OCI-LY7 (cell line): ENCODE data around the gene IL1RAPL2. TPM values are rescaled to one million over a fixed set of nuclear protein-coding genes. Genes with fewer than 3 reads are reported as not detected.

Source experiments
- BruUV-seq: library from RNA; stranded (reverse); fragments of 400-500 nt; replicated peaks from 2 replicates; lab custom pipeline; 2021; lab: Mats Ljungman, UMichigan
- CTCF ChIA-PET: fragments of 300-600 bp; sonication (Branson Sonifier 250); formaldehyde crosslinking; loops from one replicate; lab custom pipeline; 2022; ENCODE audit warnings: antibody characterized with exemption; ENCODE audit not compliant: unreplicated experiment; lab: Charles Lee
- POLR2A ChIA-PET: fragments of 300-600 bp; sonication (Branson Sonifier 250); formaldehyde crosslinking; loops from one replicate; lab custom pipeline; 2022; ENCODE audit warnings: antibody characterized with exemption; lab: Charles Lee
- DNase-seq: peaks from one replicate; pipeline ENCODE4 v3.0.0-alpha.2; 2015; ENCODE audit warnings: low spot score
- H2AFZ ChIP-seq: fragments of 200-600 bp; sonication (generic), shearing (Covaris generic); 2 replicates; pipeline ENCODE4 v1.6.1; 2014; ENCODE audit warnings: mild to moderate bottlenecking, antibody characterized with exemption, low read length, moderate library complexity
- H3K27ac ChIP-seq: fragments of 200-600 bp; sonication (generic); 2 replicates; pipeline ENCODE4 v1.5.1; 2014; ENCODE audit warnings: mixed run types, low read depth, mild to moderate bottlenecking, moderate library complexity, low read length, inconsistent platforms; ENCODE audit not compliant: poor library complexity, severe bottlenecking
- H3K36me3 ChIP-seq: fragments of 200-600 bp; sonication (generic); 2 replicates; pipeline ENCODE4 v1.6.1; 2014; ENCODE audit warnings: mild to moderate bottlenecking, antibody characterized with exemption, low read length, moderate library complexity, mixed read lengths; ENCODE audit not compliant: insufficient read depth
- H3K4me1 ChIP-seq: fragments of 200-600 bp; sonication (generic); 2 replicates; pipeline ENCODE4 v1.5.1; 2014; ENCODE audit warnings: mild to moderate bottlenecking, low read length; ENCODE audit not compliant: insufficient read depth, poor library complexity, severe bottlenecking
- H3K4me2 ChIP-seq: fragments of 200-600 bp; sonication (generic); 2 replicates; pipeline ENCODE4 v1.6.1; 2014; ENCODE audit warnings: mild to moderate bottlenecking, low read length
- H3K4me3 ChIP-seq: fragments of 200-600 bp; sonication (generic); 2 replicates; pipeline ENCODE4 v1.5.1; 2014; ENCODE audit warnings: mild to moderate bottlenecking, low read depth, low read length; ENCODE audit not compliant: poor library complexity, severe bottlenecking
- H3K79me2 ChIP-seq: fragments of 200-600 bp; sonication (generic); 2 replicates; pipeline ENCODE4 v1.6.1; 2016; ENCODE audit warnings: low read depth, mild to moderate bottlenecking, low read length, moderate library complexity, mixed read lengths; ENCODE audit not compliant: insufficient read depth
- H3K9me2 ChIP-seq: fragments of 200-600 bp; sonication (generic); 2 replicates; pipeline ENCODE4 v1.6.1; 2016; ENCODE audit warnings: mild to moderate bottlenecking, low read length, mixed read lengths; ENCODE audit not compliant: insufficient read depth
- H3K9me3 ChIP-seq: fragments of 200-600 bp; sonication (generic); 2 replicates; pipeline ENCODE4 v1.6.1; 2014; ENCODE audit warnings: mild to moderate bottlenecking, mixed run types, low read length, mixed read lengths
- H4K20me1 ChIP-seq: fragments of 200-600 bp; sonication (generic); 2 replicates; pipeline ENCODE4 v1.6.1; 2014; ENCODE audit warnings: mild to moderate bottlenecking, antibody characterized with exemption, low read length, moderate library complexity, mixed read lengths; ENCODE audit not compliant: insufficient read depth
- EZH2phosphoT487 ChIP-seq: fragments of 200-600 bp; sonication (generic); IDR thresholded peaks from 2 replicates; pipeline ENCODE4 v1.6.1; 2018; ENCODE audit warnings: low read depth, borderline replicate concordance, mild to moderate bottlenecking, mixed run types, antibody characterized with exemption, low read length, moderate library complexity, mixed read lengths
- intact Hi-C: fragments of 100-400 bp; cut with micrococcal nuclease; formaldehyde crosslinking; loops from one replicate; pipeline ENCODE4 v1.10.0; 2022; ENCODE audit not compliant: unreplicated experiment
- total RNA-seq, 2 experiments: library from RNA; depleted of rRNA in 1 of 2; stranded (reverse); fragments of >200 nt in 1 of 2; shearing (Covaris generic) in 1 of 2; gene quantifications; 2 replicates each; pipeline ENCODE4 v1.2.3, GENCODE V29; 2014 to 2022
- TF ChIP-seq, protein P1 (sequence below): fragments of 200-600 bp; sonication (generic); conservative IDR thresholded peaks from 2 replicates; pipeline ENCODE4 v1.5.1; 2014; ENCODE audit warnings: mild to moderate bottlenecking, antibody characterized with exemption, low read length, moderate library complexity, mixed read lengths

Gene IL1RAPL2
- total RNA-seq, 2 experiments from 2014 or later: not detected

DNA sequence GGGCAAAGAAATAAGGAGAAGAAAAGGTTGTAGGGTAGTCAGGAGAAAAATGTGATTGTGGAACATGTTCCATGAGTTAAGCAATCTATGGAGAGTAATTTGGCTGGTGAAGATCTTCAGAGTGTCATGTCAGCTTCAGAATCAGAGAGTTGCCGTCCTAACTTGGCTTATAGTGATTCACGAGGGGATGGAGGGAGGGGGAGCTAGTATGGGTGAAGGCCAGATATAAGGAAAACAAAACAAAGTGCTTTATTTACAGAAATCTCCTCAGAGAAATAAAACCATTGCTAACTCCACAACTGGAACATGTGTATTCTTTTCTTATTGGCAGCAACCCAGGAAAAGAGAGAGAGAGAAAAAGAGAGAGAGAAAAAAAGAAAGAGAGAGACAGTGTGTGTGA is 999.9 kb downstream of the IL1RAPL2 start:
- H3K79me2 ChIP-seq: no peaks in the 10 kb centered on the region
- H4K20me1 ChIP-seq: no peaks in the 10 kb centered on the region
- no peak overlapping the region for H3K27ac ChIP-seq
- BruUV-seq: no TSS peak
- H3K9me3 ChIP-seq: no peaks in the 10 kb centered on the region
- no peaks in the 10 kb centered on the region for H3K36me3 ChIP-seq
- no peak for TF ChIP-seq EZH2phosphoT487
- TF ChIP-seq, protein P1, sequence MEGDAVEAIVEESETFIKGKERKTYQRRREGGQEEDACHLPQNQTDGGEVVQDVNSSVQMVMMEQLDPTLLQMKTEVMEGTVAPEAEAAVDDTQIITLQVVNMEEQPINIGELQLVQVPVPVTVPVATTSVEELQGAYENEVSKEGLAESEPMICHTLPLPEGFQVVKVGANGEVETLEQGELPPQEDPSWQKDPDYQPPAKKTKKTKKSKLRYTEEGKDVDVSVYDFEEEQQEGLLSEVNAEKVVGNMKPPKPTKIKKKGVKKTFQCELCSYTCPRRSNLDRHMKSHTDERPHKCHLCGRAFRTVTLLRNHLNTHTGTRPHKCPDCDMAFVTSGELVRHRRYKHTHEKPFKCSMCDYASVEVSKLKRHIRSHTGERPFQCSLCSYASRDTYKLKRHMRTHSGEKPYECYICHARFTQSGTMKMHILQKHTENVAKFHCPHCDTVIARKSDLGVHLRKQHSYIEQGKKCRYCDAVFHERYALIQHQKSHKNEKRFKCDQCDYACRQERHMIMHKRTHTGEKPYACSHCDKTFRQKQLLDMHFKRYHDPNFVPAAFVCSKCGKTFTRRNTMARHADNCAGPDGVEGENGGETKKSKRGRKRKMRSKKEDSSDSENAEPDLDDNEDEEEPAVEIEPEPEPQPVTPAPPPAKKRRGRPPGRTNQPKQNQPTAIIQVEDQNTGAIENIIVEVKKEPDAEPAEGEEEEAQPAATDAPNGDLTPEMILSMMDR: no peak
- intact Hi-C loops: no loop called here
- DNase-seq: no peak
- H3K9me2 ChIP-seq: no peaks in the 10 kb centered on the region
- ChIA-PET POLR2A (no interaction called here), CTCF (no interaction called here)
- H3K4me1 ChIP-seq: no peaks in the 10 kb centered on the region
- H3K4me3 ChIP-seq: no peak overlapping the region
- H3K4me2 ChIP-seq: no peak overlapping the region
- no peak overlapping the region for H2AFZ ChIP-seq

DNA sequence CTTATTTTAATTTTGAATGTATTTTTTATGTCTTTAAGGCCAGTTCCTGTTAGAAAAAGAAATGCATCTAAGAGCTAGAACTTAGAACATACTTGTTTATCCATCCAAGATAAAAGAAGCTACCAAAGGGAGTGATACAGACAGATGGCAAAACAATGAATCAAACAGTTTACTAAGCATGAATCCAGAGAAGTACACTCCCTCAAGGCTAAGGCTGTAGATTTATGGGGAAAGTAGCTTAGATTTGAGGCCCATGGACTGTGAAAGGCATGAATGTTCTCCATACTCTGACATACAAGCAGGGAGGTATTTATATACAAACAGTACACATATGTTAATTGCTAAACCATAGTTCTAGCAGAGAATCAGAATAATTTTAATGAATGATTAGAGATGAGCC is 1001.1 kb downstream of the IL1RAPL2 start:
- H3K9me3 ChIP-seq: no peaks in the 10 kb centered on the region
- H3K27ac ChIP-seq: no peak overlapping the region
- H3K36me3 ChIP-seq: no peaks in the 10 kb centered on the region
- ChIA-PET CTCF (no interaction called here), POLR2A (interaction anchor here (0.6 kb wide), 1 partner anchor 47 kb away, joined by 3 read pairs; no protein-coding TSS in a partner anchor)
- intact Hi-C loops: no loop called here
- DNase-seq: no peak
- H3K4me1 ChIP-seq: no peaks in the 10 kb centered on the region
- TF ChIP-seq, protein P1: no peak
- no peak for TF ChIP-seq EZH2phosphoT487
- no peak overlapping the region for H2AFZ ChIP-seq
- H3K4me2 ChIP-seq: no peak overlapping the region
- H3K4me3 ChIP-seq: no peak overlapping the region
- H3K9me2 ChIP-seq: no peaks in the 10 kb centered on the region
- no peaks in the 10 kb centered on the region for H4K20me1 ChIP-seq
- no TSS peak for BruUV-seq
- no peaks in the 10 kb centered on the region for H3K79me2 ChIP-seq

DNA sequence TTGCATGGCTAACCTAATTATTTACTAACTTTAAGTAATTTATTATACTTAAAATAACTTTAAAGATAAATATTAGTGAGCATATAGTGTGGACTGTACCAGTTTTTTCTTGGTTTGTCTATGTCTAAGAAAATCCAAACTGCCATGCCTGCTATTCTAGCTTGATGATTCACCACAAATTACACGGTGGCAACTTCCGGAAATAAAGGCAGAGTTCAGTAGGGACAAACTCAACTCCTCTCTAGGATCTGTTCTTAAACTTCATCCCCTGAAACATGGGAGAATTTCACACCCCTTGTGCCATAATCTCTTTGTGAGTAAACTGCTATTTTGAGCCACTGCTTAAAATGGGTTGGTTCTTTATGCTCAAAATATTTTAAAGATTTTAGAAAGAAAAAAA is 1042.7 kb downstream of the IL1RAPL2 start:
- Histone ChIP-seq H3K4me1 (no peaks in the 10 kb centered on the region), H2AFZ (no peak overlapping the region), H3K36me3 (no peaks in the 10 kb centered on the region), H3K27ac (no peak overlapping the region), H3K4me3 (no peak overlapping the region), H3K9me3 (no peaks in the 10 kb centered on the region), H3K9me2 (no peaks in the 10 kb centered on the region), H3K79me2 (no peaks in the 10 kb centered on the region), H3K4me2 (no peak overlapping the region), H4K20me1 (no peaks in the 10 kb centered on the region)
- POLR2A ChIA-PET: no interaction called here
- intact Hi-C loops: no loop called here
- TF ChIP-seq, protein P1: no peak
- no peak for TF ChIP-seq EZH2phosphoT487
- no TSS peak for BruUV-seq
- CTCF ChIA-PET: no interaction called here
- DNase-seq: no peak
